GM12865 (cell line): ENCODE results near the gene HPCA.

ENCODE experiments used
- DNase-seq: peaks from one replicate; pipeline ENCODE4 v3.0.0; 2010; ENCODE audit warnings: low read depth
- H3K4me3 ChIP-seq: 2 replicates; pipeline ENCODE4 v1.5.1; 2011; ENCODE audit warnings: mild to moderate bottlenecking, low read depth, low read length, control low read depth
- CTCF ChIP-seq: IDR thresholded peaks from 2 replicates; pipeline ENCODE4 v1.5.1; 2011; ENCODE audit warnings: low read length, control low read depth, low read depth, inconsistent platforms; ENCODE audit not compliant: insufficient read depth; ENCODE audit errors: missing control alignments

The HPCA gene

GRCh38 chr1:32934535-32934934, 48.2 kb downstream of the HPCA start:
- H3K4me3 ChIP-seq = no peak overlapping the region
- no peak for TF ChIP-seq CTCF
- DNase-seq = no peak

GRCh38 chr1:32937061-32937460, 50.8 kb downstream of the HPCA start:
- no peak overlapping the region for H3K4me3 ChIP-seq
- TF ChIP-seq CTCF = no peak
- DNase-seq = no peak

GRCh38 chr1:32939655-32940371, 53.5 kb downstream of the HPCA start:
- TF ChIP-seq CTCF = no peak
- H3K4me3 ChIP-seq = no peak overlapping the region
- no peak for DNase-seq

- no peak for DNase-seq
- TF ChIP-seq CTCF = no peak
Observed at GRCh38 chr1:32944180-32944579, 57.9 kb downstream of the HPCA start.

More at GRCh38 chr1:32944180-32944579, 57.9 kb downstream of the HPCA start:
- H3K4me3 ChIP-seq = no peak overlapping the region
